NT2/D1 (cell line): ENCODE results near the gene NBDY.
"Not testable (repeated sequence)": the region's sequence is repeated elsewhere in the genome, so short reads cannot be mapped to it uniquely, and the experiment has no call there.

ENCODE experiments used
- YY1 ChIP-seq: IDR thresholded peaks from 2 replicates; pipeline ENCODE4 v1.6.1; 2011; ENCODE audit not compliant: insufficient read length, insufficient read depth
- ZNF274 ChIP-seq: IDR thresholded peaks from 2 replicates; pipeline ENCODE4 v1.6.1; 2011; ENCODE audit warnings: mild to moderate bottlenecking, low read depth, low read length

GRCh38 chrX:56772675-56773521 is 43.9 kb downstream of the NBDY start:
- not testable (repeated sequence) for TF ChIP-seq YY1, ZNF274
